Erythroblast (primary cell): ENCODE data around the gene ZNF587.
A peak's percentile ranks its signal among the peaks of the same experiment; 100 is the strongest.

ENCODE experiments used
- GATA1 ChIP-seq: IDR thresholded peaks from 2 replicates; pipeline ENCODE4 v1.6.1; 2011; ENCODE audit warnings: low read depth, mild to moderate bottlenecking, control low read depth, low read length, moderate library complexity
- POLR2A ChIP-seq: IDR thresholded peaks from 2 replicates; pipeline ENCODE4 v1.6.1; 2011; ENCODE audit warnings: mild to moderate bottlenecking, low read length

DNA sequence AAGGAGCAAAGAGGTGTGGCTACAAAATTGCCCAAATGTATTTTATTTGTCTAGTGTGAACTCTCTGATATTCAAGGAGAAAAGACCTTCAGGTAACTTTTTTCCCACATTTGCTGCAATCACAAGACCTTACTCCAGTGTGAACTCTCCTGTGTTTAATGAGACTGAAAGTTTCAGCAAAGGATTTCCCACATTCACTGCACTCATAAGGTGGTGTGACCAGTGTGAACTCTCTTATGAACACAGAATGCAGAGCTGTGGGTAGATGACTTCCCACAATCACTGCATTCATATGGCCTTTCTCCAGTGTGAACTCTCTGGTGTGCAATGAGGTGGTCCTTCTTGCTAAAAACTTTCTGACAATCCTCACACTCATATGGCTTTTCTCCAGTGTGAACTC is 22.8 kb downstream of the ZNF587 start:
- TF ChIP-seq POLR2A (peak; percentile 7), GATA1 (no peak)
